Measurements from ENCODE around the gene CLPTM1.

The CLPTM1 gene

GRCh38 chr19:45016388-45017314, 61.5 kb downstream of the CLPTM1 start:
- peak; percentile 29 for DNase-seq

GRCh38 chr19:45019187-45019586, 64.0 kb downstream of the CLPTM1 start:
- DNase-seq, result no peak

- DNase-seq, result no peak
Measured at GRCh38 chr19:45020071-45020470, 64.9 kb downstream of the CLPTM1 start.

GRCh38 chr19:45021971-45022370, 66.8 kb downstream of the CLPTM1 start:
- no peak for DNase-seq

- no peak for DNase-seq
Measured at GRCh38 chr19:45023048-45023447, 67.9 kb downstream of the CLPTM1 start.

- DNase-seq, result no peak
Measured at GRCh38 chr19:45025264-45025663, 70.1 kb downstream of the CLPTM1 start.

GRCh38 chr19:45027371-45027770, 72.2 kb downstream of the CLPTM1 start:
- no peak for DNase-seq

- DNase-seq, result no peak
Measured at GRCh38 chr19:45030825-45031224, 75.6 kb downstream of the CLPTM1 start.

GRCh38 chr19:45032421-45032820, 77.2 kb downstream of the CLPTM1 start:
- DNase-seq, result no peak

GRCh38 chr19:45035755-45036154, 80.6 kb downstream of the CLPTM1 start:
- DNase-seq, result no peak

- no peak for DNase-seq
Measured at GRCh38 chr19:45037393-45038169, 82.4 kb downstream of the CLPTM1 start.

- DNase-seq, result peak; percentile 75
Measured at GRCh38 chr19:45038931-45039893, 84.0 kb downstream of the CLPTM1 start, which contains the start of gene CLASRP. Gene CLASRP (plus strand): TSS chr19:45039045. CDS start chr19:45040213, 1,168 bp downstream.

- no peak for DNase-seq
Measured at GRCh38 chr19:45040059-45040771, 85.0 kb downstream of the CLPTM1 start.

GRCh38 chr19:45041125-45041524, 85.9 kb downstream of the CLPTM1 start:
- no peak for DNase-seq
